Heart left ventricle (tissue), 16 donors: ENCODE measurements around the gene NKX2-4. TPM values are rescaled to one million over a fixed set of nuclear protein-coding genes. Genes with fewer than 3 reads are reported as not detected.
A peak's percentile ranks its signal among the peaks of the same experiment; 100 is the strongest.

Source experiments
- ATAC-seq, 4 donors: fragments of 200-7000 bp; cut with Tn5 transposase; one replicate each; pipeline ENCODE4 v1.9.1; 2020 to 2022; ENCODE audit warnings: moderate library complexity in 4 of 4, mild to moderate bottlenecking in 3 of 4, moderate number of reproducible peaks in 1 of 4
- DNase-seq, 5 donors: peaks; one replicate each; pipeline ENCODE4 v3.0.0-alpha.2; 2020
- H3K27ac ChIP-seq, 12 donors: fragments of 200-600 bp; sonication (generic) in 4 of 12; one replicate each; pipeline versions ENCODE4 v1.5.0 to v1.8.0; 2016 to 2022; ENCODE audit warnings: mild to moderate bottlenecking in 2 of 12
- H3K27me3 ChIP-seq, 9 donors: fragments of 200-600 bp; sonication (generic) in 2 of 9; one replicate each; pipeline versions ENCODE4 v1.5.1 to v1.8.0; 2016 to 2022; ENCODE audit warnings: mild to moderate bottlenecking in 3 of 9
- H3K36me3 ChIP-seq, 9 donors: fragments of 200-600 bp; sonication (generic) in 2 of 9; one replicate each; pipeline versions ENCODE4 v1.5.0 to v1.8.0; 2018 to 2022; ENCODE audit warnings: mild to moderate bottlenecking in 2 of 9
- H3K4me1 ChIP-seq, 12 donors: fragments of 200-600 bp; sonication (generic) in 4 of 12; one replicate each; pipeline versions ENCODE4 v1.5.0 to v1.8.0; 2016 to 2022; ENCODE audit warnings: mild to moderate bottlenecking in 3 of 12
- H3K4me3 ChIP-seq, 12 donors: fragments of 200-600 bp; sonication (generic) in 4 of 12; one replicate each; pipeline versions ENCODE4 v1.5.0 to v1.8.0; 2017 to 2022; ENCODE audit warnings: mild to moderate bottlenecking in 9 of 12, moderate library complexity in 4 of 12
- H3K9me3 ChIP-seq, 12 donors: fragments of 200-600 bp; sonication (generic) in 4 of 12; one replicate each; pipeline versions ENCODE4 v1.5.0 to v1.8.0; 2016 to 2022; ENCODE audit warnings: mild to moderate bottlenecking in 1 of 12
- POLR2A ChIP-seq, 2 donors: fragments of 450-650 bp; IDR thresholded peaks; one replicate each; pipeline ENCODE4 v1.6.1; 2017; ENCODE audit warnings: antibody characterized with exemption in 2 of 2, mild to moderate bottlenecking in 2 of 2, moderate library complexity in 2 of 2
- WGBS, 4 donors: extraction: QIAGEN DNeasy Blood & Tissue Kit in 2 of 4; methylation state at CpG; one replicate each; pipeline versions ENCODE4 v1.1.5 to v1.1.7; 2013 to 2018; 5-methylcytosine and 5-hydroxymethylcytosine counted together
- intact Hi-C, 10 donors: fragments of 100-400 bp; cut with DNase I; formaldehyde crosslinking; loops; one replicate each; pipeline versions ENCODE4 v1.11.1 to v1.14.2; 2022
- polyA plus RNA-seq, 2 donors: library from polyadenylated mRNA; stranded (reverse); fragments of 200-250 nt; gene quantifications; one replicate each; pipeline ENCODE4 v1.2.3, GENCODE V29; 2013
- total RNA-seq, 9 donors: library from RNA; depleted of rRNA in 2 of 9; stranded (reverse); fragments of >200 nt in 2 of 9; fragmentation: NEBNext Ultra II Directional in 3 of 9; extraction: Animal tissue kit (Norgen Biotek cat#: 25700) in 3 of 9; gene quantifications; one replicate each; pipeline versions ENCODE4 v1.1.0 to v1.2.4, GENCODE V29; 2016 to 2023
- TF ChIP-seq, protein P1 (sequence below), 12 donors: fragments of 200-600 bp; sonication (generic) in 4 of 12; IDR thresholded peaks; one replicate each; pipeline versions ENCODE4 v1.5.0 to v1.8.0; 2018 to 2022; ENCODE audit warnings: antibody characterized with exemption in 12 of 12, mild to moderate bottlenecking in 5 of 12
- donor health status: ischemic (EF 13 %, LVEDD 7.1; RV severe dilation, severe dysfunction).
- donor health status: healthy with polysubstance abuse.
- donor health status: DM: no; HTN: yes; CAD: no.
- donor health status: DM: no; HTN: no; CAD: no.
- donor health status: ischemic (EF 25% LVEDD 6.9; RV normal size, moderate dysfunction).
- donor health status: ischemic (EF 25% LVEDD 5.7; RV mildly dilated, moderate dysfunction).
- donor health status: healthy.
- donor health status: DM: yes; HTN: yes; CAD: no.
- donor health status: ischemic (EF 35%, LVEDD 5.7; RV mildly dilated, moderate dysfunction).
- donor health status: nonischemic (EF 11% LVEDD 7.7; RV severe dilation, severe dysfunction).
- donor health status: DM: yes; HTN: yes; CAD: no.
- donor health status: PGD.
- donor health status: ischemic (EF 29% LVEDD 5.4; RV normal size, mild dysfunction).
- donor health status: nonischemic (EF 23%, LVEDD 6.1; RV moderate dilation, normal function).

Gene NKX2-4
- total and polyA plus RNA-seq, 11 donors: not detected

DNA sequence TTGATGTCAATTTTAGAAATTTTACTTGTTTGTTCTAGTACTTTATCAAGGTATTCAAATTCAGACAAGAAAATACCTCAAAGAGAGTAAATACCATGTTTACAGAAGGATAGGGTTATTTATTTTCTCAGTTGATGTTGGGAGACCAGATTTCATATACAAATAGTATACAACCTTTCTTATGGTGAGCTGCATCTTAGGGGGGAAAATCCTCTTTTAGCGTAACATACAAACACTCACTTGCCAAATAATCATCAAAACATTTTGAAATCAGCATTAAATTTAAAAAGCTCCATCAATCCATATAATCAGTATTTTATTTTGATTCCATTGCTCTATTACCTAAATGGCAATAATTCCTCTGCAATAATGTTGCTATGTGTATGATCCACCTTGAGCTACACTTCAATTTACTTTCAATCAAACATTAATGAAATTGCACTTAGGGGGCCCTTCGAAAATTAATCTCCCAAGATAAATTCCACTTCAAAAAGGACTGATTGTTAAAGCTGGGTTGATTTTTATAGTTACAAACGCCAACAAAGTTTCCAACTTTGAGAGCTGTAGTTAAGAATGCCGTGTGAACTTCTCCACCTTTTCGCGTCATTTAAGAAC is 2.2 kb downstream of the NKX2-4 start:
- peaks cover 72 to 96% (median 86%) of the 10 kb centered on the region in 9 donors for H3K27me3 ChIP-seq
- peaks cover 0 to 5% (median 0%) of the 10 kb centered on the region in 9 donors for H3K36me3 ChIP-seq
- no peak for DNase-seq
- intact Hi-C loops: loop anchor here in 2 of 10 donors (10.0 kb wide), 1 partner anchor 160 kb away; no protein-coding TSS in a partner anchor
- TF ChIP-seq, protein P1, sequence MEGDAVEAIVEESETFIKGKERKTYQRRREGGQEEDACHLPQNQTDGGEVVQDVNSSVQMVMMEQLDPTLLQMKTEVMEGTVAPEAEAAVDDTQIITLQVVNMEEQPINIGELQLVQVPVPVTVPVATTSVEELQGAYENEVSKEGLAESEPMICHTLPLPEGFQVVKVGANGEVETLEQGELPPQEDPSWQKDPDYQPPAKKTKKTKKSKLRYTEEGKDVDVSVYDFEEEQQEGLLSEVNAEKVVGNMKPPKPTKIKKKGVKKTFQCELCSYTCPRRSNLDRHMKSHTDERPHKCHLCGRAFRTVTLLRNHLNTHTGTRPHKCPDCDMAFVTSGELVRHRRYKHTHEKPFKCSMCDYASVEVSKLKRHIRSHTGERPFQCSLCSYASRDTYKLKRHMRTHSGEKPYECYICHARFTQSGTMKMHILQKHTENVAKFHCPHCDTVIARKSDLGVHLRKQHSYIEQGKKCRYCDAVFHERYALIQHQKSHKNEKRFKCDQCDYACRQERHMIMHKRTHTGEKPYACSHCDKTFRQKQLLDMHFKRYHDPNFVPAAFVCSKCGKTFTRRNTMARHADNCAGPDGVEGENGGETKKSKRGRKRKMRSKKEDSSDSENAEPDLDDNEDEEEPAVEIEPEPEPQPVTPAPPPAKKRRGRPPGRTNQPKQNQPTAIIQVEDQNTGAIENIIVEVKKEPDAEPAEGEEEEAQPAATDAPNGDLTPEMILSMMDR (IDR thresholded peaks at IDR 0.05): no peak
- no peak for TF ChIP-seq POLR2A (IDR thresholded peaks at IDR 0.05)
- H3K9me3 ChIP-seq: no peaks in the 10 kb centered on the region
- H3K4me1 ChIP-seq: peaks cover 0 to 28% (median 1%) of the 10 kb centered on the region in 12 donors
- peak overlapping the region in 1 of 12 donors; percentile 29 for H3K4me3 ChIP-seq
- H3K27ac ChIP-seq: no peak overlapping the region
- ATAC-seq: no peak
- WGBS, 4 donors: 14 to 33% (median 18%) methylated on average over 6 of the region's 6 CpGs

GRCh38 chr20:21394551-21394950 is 2.8 kb downstream of the NKX2-4 start:
- no peak for DNase-seq
- Histone ChIP-seq H3K9me3 (no peaks in the 10 kb centered on the region), H3K27ac (no peak overlapping the region), H3K27me3 (peaks cover 66 to 90% (median 80%) of the 10 kb centered on the region in 9 donors), H3K36me3 (peaks cover 0 to 11% (median under 1%) of the 10 kb centered on the region in 9 donors), H3K4me3 (no peak overlapping the region), H3K4me1 (peaks cover 0 to 28% (median 1%) of the 10 kb centered on the region in 12 donors)
- TF ChIP-seq, protein P1 (IDR thresholded peaks at IDR 0.05): no peak
- TF ChIP-seq POLR2A (IDR thresholded peaks at IDR 0.05): no peak
- WGBS, 4 donors: 20 to 39% (median 25%) methylated on average over 3 of the region's 3 CpGs
- no peak for ATAC-seq
- intact Hi-C loops: loop anchor here in 2 of 10 donors (10.0 kb wide), 1 partner anchor 160 kb away; no protein-coding TSS in a partner anchor

DNA sequence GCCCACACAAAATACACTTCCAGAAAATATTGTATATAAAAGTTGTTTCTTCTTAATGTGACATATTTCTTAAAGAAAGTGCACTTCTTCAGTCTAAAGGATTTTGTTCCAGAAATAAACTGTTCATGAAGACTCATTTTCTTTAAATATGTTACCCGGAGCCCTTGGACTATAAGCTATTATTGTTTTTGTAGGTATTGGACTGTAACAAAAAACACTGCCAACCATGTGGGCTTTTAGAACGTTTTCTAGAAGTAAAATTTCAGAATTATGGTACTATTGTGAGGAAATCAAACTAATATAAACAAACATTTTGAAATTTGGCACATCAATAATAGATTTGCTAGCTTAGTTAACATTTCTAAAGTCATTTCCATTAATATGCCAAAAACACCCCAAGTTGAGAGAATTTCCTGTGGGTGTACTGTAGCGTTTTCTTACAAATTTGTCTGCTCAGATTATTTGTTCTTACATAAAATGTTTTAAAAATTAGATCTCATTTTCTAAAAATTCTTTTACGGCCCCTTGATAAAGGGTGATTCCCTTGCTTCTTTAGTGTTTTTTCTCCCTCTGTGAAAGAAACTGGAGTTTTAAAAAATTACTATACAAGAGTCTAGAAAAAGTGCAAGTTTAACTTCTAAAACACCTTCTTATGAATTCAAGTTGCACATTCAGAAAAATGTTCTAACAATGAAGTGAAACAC is 3.4 kb downstream of the NKX2-4 start:
- peaks cover 0 to 28% (median 1%) of the 10 kb centered on the region in 12 donors for H3K4me1 ChIP-seq
- no peaks in the 10 kb centered on the region for H3K9me3 ChIP-seq
- ATAC-seq (no peak), DNase-seq (no peak)
- no peak overlapping the region for H3K4me3 ChIP-seq
- no peak for TF ChIP-seq POLR2A (IDR thresholded peaks at IDR 0.05)
- TF ChIP-seq, protein P1 (IDR thresholded peaks at IDR 0.05): no peak
- intact Hi-C loops: loop anchor here in 2 of 10 donors (10.0 kb wide), 1 partner anchor 159 kb away; no protein-coding TSS in a partner anchor
- WGBS, 4 donors: 37 to 50% (median 47%) methylated on average over 4 of the region's 4 CpGs
- peaks cover 0 to 17% (median 6%) of the 10 kb centered on the region in 9 donors for H3K36me3 ChIP-seq
- no peak overlapping the region for H3K27ac ChIP-seq
- peaks cover 60 to 84% (median 75%) of the 10 kb centered on the region in 9 donors for H3K27me3 ChIP-seq

DNA sequence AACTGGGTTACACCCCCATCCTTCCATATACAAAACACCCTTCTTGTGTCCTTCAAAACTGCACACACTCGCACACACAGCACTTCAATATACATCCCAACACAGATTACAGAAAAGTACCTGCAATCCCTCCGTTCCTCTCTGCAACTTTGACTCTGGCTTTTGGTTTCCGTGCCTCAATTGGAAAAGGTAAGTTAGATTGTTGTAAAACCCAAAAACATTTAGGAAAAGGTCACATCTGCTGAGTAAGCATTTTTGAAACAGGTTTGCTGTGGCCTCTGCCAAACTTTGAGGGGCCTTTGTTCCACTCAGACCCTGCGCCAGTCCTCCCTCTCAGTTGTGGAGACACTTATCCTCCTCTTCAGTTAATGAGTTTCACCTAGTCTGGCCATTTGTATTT is 4.2 kb downstream of the NKX2-4 start:
- peaks cover 0 to 25% (median 14%) of the 10 kb centered on the region in 9 donors for H3K36me3 ChIP-seq
- intact Hi-C loops: loop anchor here in 2 of 10 donors (10.0 kb wide), 1 partner anchor 158 kb away; no protein-coding TSS in a partner anchor
- ATAC-seq (no peak), DNase-seq (no peak)
- TF ChIP-seq, protein P1 (IDR thresholded peaks at IDR 0.05): no peak
- TF ChIP-seq POLR2A (IDR thresholded peaks at IDR 0.05): no peak
- H3K27ac ChIP-seq: no peak overlapping the region
- no peak overlapping the region for H3K4me3 ChIP-seq
- 32 to 52% (median 45%) methylated on average over 4 of the region's 4 CpGs for WGBS, 4 donors
- H3K4me1 ChIP-seq: peaks cover 0 to 28% (median 1%) of the 10 kb centered on the region in 12 donors
- H3K9me3 ChIP-seq: no peaks in the 10 kb centered on the region
- H3K27me3 ChIP-seq: peaks cover 52 to 76% (median 68%) of the 10 kb centered on the region in 9 donors
